GM12865 (cell line): ENCODE results near the gene ROCK1.
A peak's percentile ranks its signal among the peaks of the same experiment; 100 is the strongest.

Experiments
- DNase-seq: peaks from one replicate; pipeline ENCODE4 v3.0.0; 2010; ENCODE audit warnings: low read depth
- H3K4me3 ChIP-seq: 2 replicates; pipeline ENCODE4 v1.5.1; 2011; ENCODE audit warnings: mild to moderate bottlenecking, low read depth, low read length, control low read depth
- TF ChIP-seq, protein P1 (sequence below): IDR thresholded peaks from 2 replicates; pipeline ENCODE4 v1.5.1; 2011; ENCODE audit warnings: low read length, control low read depth, low read depth, inconsistent platforms; ENCODE audit not compliant: insufficient read depth; ENCODE audit errors: missing control alignments

ROCK1 gene

DNA sequence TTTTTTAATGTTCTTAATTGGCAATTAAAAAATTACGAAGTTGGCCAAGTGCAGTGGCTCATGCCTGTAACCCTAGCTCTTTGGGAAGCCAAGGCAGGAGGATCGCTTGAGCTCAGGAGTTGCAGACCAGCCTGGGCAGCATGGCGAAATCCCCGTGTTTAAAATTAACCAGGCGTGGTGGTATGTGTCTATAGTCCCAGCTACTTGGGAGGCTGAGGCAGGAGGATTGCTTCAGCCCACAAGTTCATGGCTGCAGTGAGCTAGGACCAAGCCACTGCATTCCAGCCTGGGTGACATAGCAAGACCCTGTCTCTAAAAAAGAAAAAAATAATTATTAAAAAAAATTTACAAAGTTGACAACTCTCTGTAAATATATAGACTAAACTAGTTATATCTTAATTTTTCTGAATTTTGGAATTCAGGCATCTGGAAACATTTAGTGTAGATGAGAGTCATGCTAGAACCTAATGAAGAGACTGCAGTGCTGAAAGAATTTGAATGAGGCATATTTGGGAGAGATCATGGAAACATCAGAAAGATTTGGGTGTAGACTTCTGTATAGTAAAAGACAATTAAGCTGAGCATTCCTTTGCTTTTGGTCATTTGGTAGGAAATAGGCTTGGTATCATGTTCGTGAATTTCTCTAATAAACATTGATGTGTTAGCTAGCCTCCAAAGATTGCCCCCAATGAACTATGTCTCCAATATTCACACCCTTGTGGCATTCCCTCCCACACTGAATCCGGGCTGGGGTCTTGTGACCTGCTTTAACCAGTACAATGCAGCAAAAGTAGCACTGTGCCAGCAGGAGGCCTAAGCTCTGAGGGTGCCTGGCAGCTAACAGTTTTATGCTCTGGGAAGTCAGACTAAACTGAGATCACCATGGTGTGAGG lies 4.2 kb upstream of the ROCK1 start:
- DNase-seq: no peak
- no peak overlapping the region for H3K4me3 ChIP-seq
- TF ChIP-seq, protein P1, sequence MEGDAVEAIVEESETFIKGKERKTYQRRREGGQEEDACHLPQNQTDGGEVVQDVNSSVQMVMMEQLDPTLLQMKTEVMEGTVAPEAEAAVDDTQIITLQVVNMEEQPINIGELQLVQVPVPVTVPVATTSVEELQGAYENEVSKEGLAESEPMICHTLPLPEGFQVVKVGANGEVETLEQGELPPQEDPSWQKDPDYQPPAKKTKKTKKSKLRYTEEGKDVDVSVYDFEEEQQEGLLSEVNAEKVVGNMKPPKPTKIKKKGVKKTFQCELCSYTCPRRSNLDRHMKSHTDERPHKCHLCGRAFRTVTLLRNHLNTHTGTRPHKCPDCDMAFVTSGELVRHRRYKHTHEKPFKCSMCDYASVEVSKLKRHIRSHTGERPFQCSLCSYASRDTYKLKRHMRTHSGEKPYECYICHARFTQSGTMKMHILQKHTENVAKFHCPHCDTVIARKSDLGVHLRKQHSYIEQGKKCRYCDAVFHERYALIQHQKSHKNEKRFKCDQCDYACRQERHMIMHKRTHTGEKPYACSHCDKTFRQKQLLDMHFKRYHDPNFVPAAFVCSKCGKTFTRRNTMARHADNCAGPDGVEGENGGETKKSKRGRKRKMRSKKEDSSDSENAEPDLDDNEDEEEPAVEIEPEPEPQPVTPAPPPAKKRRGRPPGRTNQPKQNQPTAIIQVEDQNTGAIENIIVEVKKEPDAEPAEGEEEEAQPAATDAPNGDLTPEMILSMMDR: no peak

DNA sequence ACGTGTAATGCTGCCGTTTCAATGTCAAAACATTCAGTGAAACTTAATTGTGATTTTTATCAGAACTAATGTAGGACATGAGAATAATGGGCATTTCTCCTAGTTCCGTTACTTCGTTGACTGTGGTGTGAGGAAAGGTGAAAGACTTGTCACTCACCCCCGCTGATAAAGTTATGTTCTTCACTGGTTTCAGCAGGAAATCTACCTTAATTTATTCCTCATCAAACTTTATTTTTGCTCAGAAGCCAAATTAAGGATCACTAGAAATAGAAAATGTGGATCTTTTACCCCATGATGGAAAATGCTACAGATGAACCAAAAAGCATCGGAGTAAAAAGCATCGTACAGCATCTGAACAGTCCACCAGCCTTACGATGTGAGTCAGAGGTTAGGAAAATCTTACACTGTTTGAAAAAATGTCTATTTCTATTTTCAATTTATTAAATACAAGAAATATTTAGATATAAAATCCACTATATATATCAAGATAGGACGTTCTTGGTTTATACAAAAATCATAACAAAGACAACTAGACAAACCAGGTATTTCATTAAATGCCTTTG lies 1.0 kb upstream of the ROCK1 start:
- TF ChIP-seq, protein P1: no peak
- DNase-seq: no peak
- peak overlapping the region; percentile 75 for H3K4me3 ChIP-seq

DNA sequence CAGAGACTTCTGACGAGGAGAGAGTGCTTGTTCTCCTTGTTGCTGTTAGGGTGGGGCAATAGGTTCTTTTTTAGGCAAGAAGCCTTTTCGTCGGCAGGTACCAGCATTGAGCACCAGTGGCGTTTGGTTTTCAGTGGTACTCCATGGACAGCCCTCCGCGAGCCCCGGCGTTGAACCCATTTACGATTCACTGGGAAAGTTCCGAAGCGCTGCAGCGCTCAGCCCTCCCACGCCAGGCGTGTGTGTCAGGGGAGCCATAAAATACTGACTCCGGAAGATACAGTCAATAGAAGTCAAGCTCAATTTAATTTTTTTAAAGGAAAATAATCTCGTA lies 494 bp upstream of the ROCK1 start:
- no peak for DNase-seq
- TF ChIP-seq, protein P1: no peak
- peak overlapping the region; percentile 75 for H3K4me3 ChIP-seq

DNA sequence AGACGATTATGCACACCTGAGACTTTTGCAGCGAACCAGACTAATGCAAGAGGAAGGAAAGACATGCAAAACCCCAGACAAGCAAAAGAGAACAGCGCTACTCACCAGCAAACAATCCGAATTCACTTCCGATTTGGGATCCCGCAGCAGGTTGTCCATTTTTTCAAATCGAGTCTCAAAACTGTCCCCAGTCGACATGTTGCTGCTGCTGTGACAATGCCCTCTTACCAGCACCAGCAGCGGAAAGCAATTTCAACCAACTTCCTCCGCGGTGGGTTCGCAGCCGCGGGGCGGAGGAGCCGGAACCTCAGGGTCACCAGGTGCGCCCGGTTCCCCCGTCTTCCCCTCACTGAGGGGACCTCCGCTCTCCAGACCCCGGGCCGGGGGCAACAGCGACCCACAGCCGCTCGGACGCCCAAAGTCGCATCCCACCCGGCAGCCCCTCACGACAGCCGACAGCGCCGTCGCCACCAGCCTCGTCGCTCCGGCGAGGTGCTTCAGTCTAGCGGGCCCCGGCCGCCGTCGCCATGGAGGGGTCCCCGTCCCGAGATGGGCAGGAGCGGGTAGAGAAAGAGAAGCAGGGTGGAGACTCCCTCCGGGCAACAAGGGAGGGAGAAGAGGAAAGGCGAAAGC lies 784 bp downstream of the ROCK1 start:
- TF ChIP-seq, protein P1: no peak
- H3K4me3 ChIP-seq: peak overlapping the region; percentile 84
- DNase-seq: peak; percentile 79

DNA sequence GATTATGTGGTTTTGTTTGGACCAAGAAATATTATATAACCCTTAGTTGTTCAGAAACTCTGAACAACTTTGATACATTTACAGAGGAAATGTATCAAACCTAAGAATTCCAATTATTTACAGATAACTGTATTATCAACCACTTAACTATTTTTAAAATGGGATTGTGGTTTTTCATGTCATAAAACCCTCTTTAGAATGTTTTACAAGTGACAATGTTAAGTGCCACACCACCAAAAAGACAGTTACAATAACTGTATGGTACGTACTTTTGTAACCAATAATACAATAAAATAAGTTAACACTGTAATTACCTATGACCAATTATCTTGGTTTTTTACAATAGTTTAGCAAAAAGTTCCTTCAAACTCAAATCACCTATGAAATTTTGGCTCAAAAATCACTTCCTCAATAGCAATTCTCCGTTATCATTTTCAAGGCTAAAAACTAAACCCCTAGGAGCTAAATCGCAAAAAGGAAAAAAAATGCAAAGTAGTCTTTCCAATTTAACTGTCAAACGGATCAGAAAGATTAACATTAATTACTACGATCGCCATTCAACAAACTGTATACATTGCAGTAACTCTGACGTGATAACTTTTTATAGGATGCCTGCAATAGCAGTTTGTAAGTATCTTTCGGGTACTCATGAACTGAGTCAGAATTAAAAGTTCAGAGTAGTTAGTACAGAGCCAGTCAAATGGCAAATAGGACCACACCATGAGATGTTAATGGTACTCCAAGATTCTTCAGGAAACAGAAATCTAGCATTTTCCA lies 1.5 kb downstream of the ROCK1 start:
- DNase-seq: no peak
- TF ChIP-seq, protein P1: no peak
- H3K4me3 ChIP-seq: peak overlapping the region; percentile 84

DNA sequence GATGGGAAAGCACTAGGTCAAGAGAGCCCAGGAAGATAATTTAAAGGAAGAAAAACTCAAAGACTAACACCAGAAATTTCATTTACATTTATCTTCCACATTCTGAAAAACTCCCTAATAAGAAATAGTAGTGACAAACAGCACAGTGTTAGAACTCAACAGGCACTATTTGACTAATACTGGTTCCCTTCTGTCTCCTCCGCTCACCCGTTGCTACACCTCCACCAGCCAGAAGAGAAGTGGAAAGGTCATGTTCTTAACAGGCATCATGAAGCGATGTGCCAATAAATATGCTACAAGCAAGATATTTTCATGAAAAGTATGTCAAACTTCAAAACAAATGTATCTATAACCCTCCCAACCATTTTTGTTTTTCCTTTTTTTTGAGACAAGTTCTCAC lies 5.7 kb downstream of the ROCK1 start:
- peak; percentile 49 for DNase-seq
- H3K4me3 ChIP-seq: peak overlapping the region; percentile 38
- TF ChIP-seq, protein P1: no peak
